Measurements from ENCODE around the gene TBX3. TPM values are rescaled to one million over a fixed set of nuclear protein-coding genes. Genes with fewer than 3 reads are reported as not detected.

Gene TBX3
- total RNA-seq, 1 donor from 2014 or later, result 0.20 TPM

- no peak for DNase-seq (ENCODE audit: low read depth, low spot score)
These were observed 928 bp downstream of the TBX3 start for GRCh38 chr12:114682785-114683708.

GRCh38 chr12:114682106-114682784 is 1.7 kb downstream of the TBX3 start:
- no peak for DNase-seq (ENCODE audit: low read depth, low spot score)

GRCh38 chr12:114681116-114681871 is 2.7 kb downstream of the TBX3 start:
- DNase-seq (ENCODE audit: low read depth, low spot score), result no peak

- DNase-seq (ENCODE audit: low read depth, low spot score), result no peak
These were observed 3.3 kb downstream of the TBX3 start for GRCh38 chr12:114680604-114681069.

GRCh38 chr12:114679942-114680341 is 4.0 kb downstream of the TBX3 start:
- DNase-seq (ENCODE audit: low read depth, low spot score), result no peak

- DNase-seq (ENCODE audit: low read depth, low spot score), result no peak
These were observed 4.5 kb downstream of the TBX3 start for GRCh38 chr12:114679452-114679875.

- DNase-seq (ENCODE audit: low read depth, low spot score), result no peak
These were observed 5.3 kb downstream of the TBX3 start for GRCh38 chr12:114678718-114679117.

- DNase-seq (ENCODE audit: low read depth, low spot score), result no peak
These were observed 5.9 kb downstream of the TBX3 start for GRCh38 chr12:114678028-114678427.

GRCh38 chr12:114676142-114676741 is 7.7 kb downstream of the TBX3 start:
- no peak for DNase-seq (ENCODE audit: low read depth, low spot score)

- DNase-seq (ENCODE audit: low read depth, low spot score), result no peak
These were observed 9.5 kb downstream of the TBX3 start for GRCh38 chr12:114674251-114675047.

GRCh38 chr12:114673901-114674250 is 10.1 kb downstream of the TBX3 start:
- no peak for DNase-seq (ENCODE audit: low read depth, low spot score)

- no peak for DNase-seq (ENCODE audit: low read depth, low spot score)
These were observed 10.7 kb downstream of the TBX3 start for GRCh38 chr12:114673169-114673833.

GRCh38 chr12:114672817-114673168 is 11.2 kb downstream of the TBX3 start:
- DNase-seq (ENCODE audit: low read depth, low spot score), result no peak

GRCh38 chr12:114671443-114672411 is 12.2 kb downstream of the TBX3 start:
- DNase-seq (ENCODE audit: low read depth, low spot score), result no peak

- DNase-seq (ENCODE audit: low read depth, low spot score), result no peak
These were observed 12.9 kb downstream of the TBX3 start for GRCh38 chr12:114671066-114671442.

- DNase-seq (ENCODE audit: low read depth, low spot score), result no peak
These were observed 13.5 kb downstream of the TBX3 start for GRCh38 chr12:114670291-114670980.

- DNase-seq (ENCODE audit: low read depth, low spot score), result no peak
These were observed 14.3 kb downstream of the TBX3 start for GRCh38 chr12:114669401-114670290.
